Keratinocyte (primary cell): Measurements from ENCODE around the gene NFATC2.

Source experiments
- CTCF ChIP-seq, 3 experiments: IDR thresholded peaks in 1 of 3; conservative IDR thresholded peaks in 1 of 3; optimal IDR thresholded peaks in 1 of 3; 2 replicates in 2 of 3; 3 replicates in 1 of 3; pipeline versions ENCODE3 to v1.5.1; 2011; ENCODE audit warnings: low read length in 3 of 3, mild to moderate bottlenecking in 3 of 3, moderate library complexity in 2 of 3, control low read depth in 1 of 3, inconsistent platforms in 1 of 3; ENCODE audit not compliant: insufficient read depth in 2 of 3; ENCODE audit errors: extremely low read depth in 1 of 3
- EZH2 ChIP-seq: IDR thresholded peaks from one replicate; pipeline ENCODE4 v1.6.1; 2012; ENCODE audit warnings: inconsistent platforms, mild to moderate bottlenecking, low read length, moderate library complexity

GRCh38 chr20:51410586-51411325 lies 131.8 kb downstream of the NFATC2 start:
- TF ChIP-seq CTCF (optimal IDR thresholded peaks at IDR 0.05 in 1 of 3, IDR thresholded peaks at IDR 0.05 in 1 of 3, conservative IDR thresholded peaks at IDR 0.05 in 1 of 3; ENCODE audit: extremely low read depth in 1 of 3, insufficient read depth in 2 of 3, low read length in 3 of 3) = no peak
- no peak for TF ChIP-seq EZH2
